IPS-15b (cell line): ENCODE data around the gene TCEA3.
"Not testable (repeated sequence)": the region's sequence is repeated elsewhere in the genome, so short reads cannot be mapped to it uniquely, and the experiment has no call there.

Source experiments
- H3K27me3 ChIP-seq: one replicate; pipeline ENCODE4 v1.6.1; 2013; ENCODE audit warnings: low read length; ENCODE audit not compliant: control insufficient read depth, insufficient read depth
- H3K36me3 ChIP-seq: one replicate; pipeline ENCODE4 v1.6.1; 2013; ENCODE audit warnings: low read length; ENCODE audit not compliant: control insufficient read depth, insufficient read depth
- H3K4me1 ChIP-seq: one replicate; pipeline ENCODE4 v1.6.1; 2013; ENCODE audit warnings: mild to moderate bottlenecking, low read length; ENCODE audit not compliant: control insufficient read depth, insufficient read depth
- H3K4me3 ChIP-seq: one replicate; pipeline ENCODE4 v1.5.1; 2013; ENCODE audit warnings: low read depth, low read length
- H3K9ac ChIP-seq: one replicate; pipeline ENCODE4 v1.6.1; 2013; ENCODE audit warnings: low read depth, mild to moderate bottlenecking, low read length
- H3K9me3 ChIP-seq: one replicate; pipeline ENCODE4 v1.6.1; 2013; ENCODE audit warnings: mild to moderate bottlenecking, low read length; ENCODE audit not compliant: control insufficient read depth, insufficient read depth

The TCEA3 gene

GRCh38 chr1:23383577-23384311 lies 40.8 kb downstream of the TCEA3 start:
- Histone ChIP-seq H3K9me3 (no peaks in the 10 kb centered on the region), H3K36me3 (no peaks in the 10 kb centered on the region), H3K9ac (no peak overlapping the region), H3K4me1 (no peaks in the 10 kb centered on the region), H3K4me3 (no peak overlapping the region), H3K27me3 (peaks cover 81% of the 10 kb centered on the region)

- no peak overlapping the region for H3K9ac ChIP-seq
- peaks cover 86% of the 10 kb centered on the region for H3K27me3 ChIP-seq
- no peaks in the 10 kb centered on the region for H3K36me3 ChIP-seq
- no peak overlapping the region for H3K4me3 ChIP-seq
- no peaks in the 10 kb centered on the region for H3K4me1 ChIP-seq
- no peaks in the 10 kb centered on the region for H3K9me3 ChIP-seq
Observed at GRCh38 chr1:23381233-23381885, 43.2 kb downstream of the TCEA3 start.

GRCh38 chr1:23380719-23381118 lies 43.8 kb downstream of the TCEA3 start:
- Histone ChIP-seq H3K4me1 (no peaks in the 10 kb centered on the region), H3K9me3 (no peaks in the 10 kb centered on the region), H3K9ac (no peak overlapping the region), H3K27me3 (peaks cover 86% of the 10 kb centered on the region), H3K4me3 (no peak overlapping the region), H3K36me3 (no peaks in the 10 kb centered on the region)

- H3K9ac ChIP-seq, H3K4me3 ChIP-seq, H3K4me1 ChIP-seq, H3K36me3 ChIP-seq, H3K9me3 ChIP-seq: not testable (repeated sequence)
- H3K27me3 ChIP-seq: peaks cover 86% of the 10 kb centered on the region
Observed at GRCh38 chr1:23380236-23380635, 44.3 kb downstream of the TCEA3 start.

GRCh38 chr1:23376890-23377811 lies 47.4 kb downstream of the TCEA3 start:
- Histone ChIP-seq H3K9me3 (no peaks in the 10 kb centered on the region), H3K27me3 (peaks cover 91% of the 10 kb centered on the region), H3K36me3 (no peaks in the 10 kb centered on the region), H3K9ac (no peak overlapping the region), H3K4me3 (no peak overlapping the region), H3K4me1 (peaks cover 4% of the 10 kb centered on the region)

- not testable (repeated sequence) for H3K9ac ChIP-seq, H3K36me3 ChIP-seq, H3K4me3 ChIP-seq, H3K9me3 ChIP-seq
- Histone ChIP-seq H3K4me1 (peaks cover 14% of the 10 kb centered on the region), H3K27me3 (peaks cover 95% of the 10 kb centered on the region)
Observed at GRCh38 chr1:23374079-23374735, 50.3 kb downstream of the TCEA3 start.

- no peaks in the 10 kb centered on the region for H3K36me3 ChIP-seq
- no peak overlapping the region for H3K9ac ChIP-seq
- H3K27me3 ChIP-seq: peaks cover 85% of the 10 kb centered on the region
Observed at GRCh38 chr1:23371987-23372880, 52.3 kb downstream of the TCEA3 start.

GRCh38 chr1:23370709-23371584 lies 53.6 kb downstream of the TCEA3 start:
- Histone ChIP-seq H3K4me3 (no peak overlapping the region), H3K9me3 (no peaks in the 10 kb centered on the region), H3K4me1 (peaks cover 14% of the 10 kb centered on the region), H3K27me3 (peaks cover 86% of the 10 kb centered on the region), H3K36me3 (no peaks in the 10 kb centered on the region), H3K9ac (no peak overlapping the region)

More at GRCh38 chr1:23371987-23372880, 52.3 kb downstream of the TCEA3 start:
- Histone ChIP-seq H3K4me3 (peak overlapping the region; percentile 4), H3K9me3 (no peaks in the 10 kb centered on the region), H3K4me1 (peaks cover 14% of the 10 kb centered on the region)

GRCh38 chr1:23370330-23370708 lies 54.2 kb downstream of the TCEA3 start:
- H3K9me3 ChIP-seq: no peaks in the 10 kb centered on the region
- H3K4me1 ChIP-seq: peaks cover 14% of the 10 kb centered on the region
- H3K4me3 ChIP-seq: no peak overlapping the region
- no peak overlapping the region for H3K9ac ChIP-seq
- H3K36me3 ChIP-seq: no peaks in the 10 kb centered on the region
- peaks cover 84% of the 10 kb centered on the region for H3K27me3 ChIP-seq

- peaks cover 80% of the 10 kb centered on the region for H3K27me3 ChIP-seq
- no peaks in the 10 kb centered on the region for H3K36me3 ChIP-seq
- no peaks in the 10 kb centered on the region for H3K9me3 ChIP-seq
- peak within 1 kb of the TSS; percentile 100 for H3K4me3 ChIP-seq
- peaks cover 14% of the 10 kb centered on the region for H3K4me1 ChIP-seq
- H3K9ac ChIP-seq: peak within 1 kb of the TSS; percentile 70
Observed at GRCh38 chr1:23369335-23370013, 55.1 kb downstream of the TCEA3 start, which contains the start of gene ZNF436. Gene ZNF436, minus strand, starts transcription at chr1:23369836. Its CDS starts 1,831 bp downstream, at chr1:23368005.
